Thyroid gland (tissue), 4 donors: Measurements from ENCODE around the gene TCHHL1. TPM values are rescaled to one million over a fixed set of nuclear protein-coding genes. Genes with fewer than 3 reads are reported as not detected.

Experiments
- DNase-seq, 2 donors: peaks; one replicate each; pipeline ENCODE4 v3.0.0-alpha.2; 2019
- H3K27ac ChIP-seq, 3 donors: fragments of 200-600 bp; sonication (generic); 1 replicate in 2 of 3; 2 replicates in 1 of 3; pipeline ENCODE4 v1.5.1; 2016 to 2019; ENCODE audit warnings: mild to moderate bottlenecking in 1 of 3, moderate library complexity in 1 of 3
- H3K27me3 ChIP-seq: fragments of 200-600 bp; sonication (generic); one replicate; pipeline ENCODE4 v1.5.1; 2019
- H3K36me3 ChIP-seq, 2 donors: fragments of 200-600 bp; sonication (generic); one replicate each; pipeline ENCODE4 v1.5.1; 2016 to 2019
- H3K4me1 ChIP-seq, 2 donors: fragments of 200-600 bp; sonication (generic); one replicate each; pipeline ENCODE4 v1.5.1; 2017 to 2019
- H3K4me3 ChIP-seq, 3 donors: fragments of 200-600 bp; sonication (generic); replicated peaks in 1 of 3; 1 replicate in 2 of 3; 2 replicates in 1 of 3; pipeline ENCODE4 v1.5.1; 2016; ENCODE audit warnings: mild to moderate bottlenecking in 1 of 3
- H3K9me3 ChIP-seq: fragments of 200-600 bp; sonication (generic); one replicate; pipeline ENCODE4 v1.5.1; 2017
- POLR2A ChIP-seq, 2 donors: fragments of 450-650 bp; IDR thresholded peaks; one replicate each; pipeline ENCODE4 v1.6.1; 2017; ENCODE audit warnings: antibody characterized with exemption in 2 of 2, mild to moderate bottlenecking in 2 of 2, moderate library complexity in 1 of 2
- WGBS, 2 donors: methylation state at CpG; one replicate each; pipeline ENCODE4 v1.1.5; 2017; 5-methylcytosine and 5-hydroxymethylcytosine counted together
- intact Hi-C: fragments of 100-400 bp; cut with DNase I; formaldehyde crosslinking; loops from one replicate; pipeline ENCODE4 v1.15.1; 2023
- total RNA-seq, 4 donors: library from RNA; depleted of rRNA; stranded (reverse); fragments of >200 nt; gene quantifications; one replicate each; pipeline ENCODE4 v1.2.3, GENCODE V29; 2016
- TF ChIP-seq, protein P1 (sequence below), 6 experiments: fragments of 200-600 bp in 3 of 6; fragments of 450-650 bp in 3 of 6; sonication (generic) in 3 of 6; IDR thresholded peaks; one replicate each; pipeline ENCODE4 v1.5.1; 2016 to 2019; ENCODE audit warnings: antibody characterized with exemption in 6 of 6, mild to moderate bottlenecking in 2 of 6, inconsistent platforms in 1 of 6, moderate library complexity in 1 of 6

The TCHHL1 gene
- total RNA-seq, 4 donors from 2014 or later = not detected

GRCh38 chr1:152107984-152108881 is 19.4 kb upstream of the TCHHL1 start:
- Histone ChIP-seq H3K9me3 (no peaks in the 10 kb centered on the region), H3K36me3 (no peaks in the 10 kb centered on the region), H3K4me3 (no peak overlapping the region), H3K27ac (no peak overlapping the region), H3K27me3 (peaks cover 30% of the 10 kb centered on the region), H3K4me1 (peaks cover 25 to 38% of the 10 kb centered on the region in 2 donors)
- intact Hi-C loops = no loop called here
- DNase-seq = no peak
- no peak for TF ChIP-seq POLR2A (IDR thresholded peaks at IDR 0.05)
- TF ChIP-seq, protein P1, sequence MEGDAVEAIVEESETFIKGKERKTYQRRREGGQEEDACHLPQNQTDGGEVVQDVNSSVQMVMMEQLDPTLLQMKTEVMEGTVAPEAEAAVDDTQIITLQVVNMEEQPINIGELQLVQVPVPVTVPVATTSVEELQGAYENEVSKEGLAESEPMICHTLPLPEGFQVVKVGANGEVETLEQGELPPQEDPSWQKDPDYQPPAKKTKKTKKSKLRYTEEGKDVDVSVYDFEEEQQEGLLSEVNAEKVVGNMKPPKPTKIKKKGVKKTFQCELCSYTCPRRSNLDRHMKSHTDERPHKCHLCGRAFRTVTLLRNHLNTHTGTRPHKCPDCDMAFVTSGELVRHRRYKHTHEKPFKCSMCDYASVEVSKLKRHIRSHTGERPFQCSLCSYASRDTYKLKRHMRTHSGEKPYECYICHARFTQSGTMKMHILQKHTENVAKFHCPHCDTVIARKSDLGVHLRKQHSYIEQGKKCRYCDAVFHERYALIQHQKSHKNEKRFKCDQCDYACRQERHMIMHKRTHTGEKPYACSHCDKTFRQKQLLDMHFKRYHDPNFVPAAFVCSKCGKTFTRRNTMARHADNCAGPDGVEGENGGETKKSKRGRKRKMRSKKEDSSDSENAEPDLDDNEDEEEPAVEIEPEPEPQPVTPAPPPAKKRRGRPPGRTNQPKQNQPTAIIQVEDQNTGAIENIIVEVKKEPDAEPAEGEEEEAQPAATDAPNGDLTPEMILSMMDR (IDR thresholded peaks at IDR 0.05) = no peak
- WGBS, 2 donors = 9 to 15% methylated on average over 67 of the region's 67 CpGs

GRCh38 chr1:152107031-152107983 is 18.4 kb upstream of the TCHHL1 start:
- no peak overlapping the region for H3K27ac ChIP-seq
- DNase-seq = no peak
- H3K27me3 ChIP-seq = peaks cover 21% of the 10 kb centered on the region
- WGBS, 2 donors = 20 to 23% methylated on average over 41 of the region's 41 CpGs
- no peaks in the 10 kb centered on the region for H3K9me3 ChIP-seq
- H3K4me1 ChIP-seq = peaks cover 22 to 33% of the 10 kb centered on the region in 2 donors
- no peak overlapping the region for H3K4me3 ChIP-seq
- H3K36me3 ChIP-seq = no peaks in the 10 kb centered on the region
- intact Hi-C loops = no loop called here
- no peak for TF ChIP-seq POLR2A (IDR thresholded peaks at IDR 0.05)
- TF ChIP-seq, protein P1 (IDR thresholded peaks at IDR 0.05) = no peak

GRCh38 chr1:152104854-152105253 is 16.0 kb upstream of the TCHHL1 start:
- TF ChIP-seq, protein P1 (IDR thresholded peaks at IDR 0.05) = no peak
- TF ChIP-seq POLR2A (IDR thresholded peaks at IDR 0.05) = no peak
- WGBS, 2 donors = 40 to 47% methylated on average over 2 of the region's 2 CpGs
- Histone ChIP-seq H3K27ac (no peak overlapping the region), H3K4me3 (no peak overlapping the region), H3K27me3 (peaks cover 25% of the 10 kb centered on the region), H3K9me3 (no peaks in the 10 kb centered on the region), H3K4me1 (peaks cover 5 to 10% of the 10 kb centered on the region in 2 donors), H3K36me3 (no peaks in the 10 kb centered on the region)
- DNase-seq = no peak
- intact Hi-C loops = no loop called here

GRCh38 chr1:152096931-152097330 is 8.1 kb upstream of the TCHHL1 start:
- no peak overlapping the region for H3K27ac ChIP-seq
- H3K4me1 ChIP-seq = no peaks in the 10 kb centered on the region
- WGBS, 2 donors = 60 to 68% methylated on average over 3 of the region's 3 CpGs
- H3K9me3 ChIP-seq = no peaks in the 10 kb centered on the region
- no peak for DNase-seq
- peaks cover 5% of the 10 kb centered on the region for H3K27me3 ChIP-seq
- intact Hi-C loops = no loop called here
- no peak overlapping the region for H3K4me3 ChIP-seq
- TF ChIP-seq, protein P1 (IDR thresholded peaks at IDR 0.05) = no peak
- TF ChIP-seq POLR2A (IDR thresholded peaks at IDR 0.05) = no peak
- H3K36me3 ChIP-seq = no peaks in the 10 kb centered on the region
